Measurements from ENCODE around the gene BEST1.

BEST1 gene

GRCh38 chr11:61927501-61927900 lies 22.6 kb upstream of the BEST1 start:
- no peak overlapping the region for H3K4me3 ChIP-seq (ENCODE audit: low read depth, low read length)
- in situ Hi-C loops (cut with HindIII; ENCODE audit: low sequenced_read_pairs), result no loop called here
- TF ChIP-seq, protein P1, sequence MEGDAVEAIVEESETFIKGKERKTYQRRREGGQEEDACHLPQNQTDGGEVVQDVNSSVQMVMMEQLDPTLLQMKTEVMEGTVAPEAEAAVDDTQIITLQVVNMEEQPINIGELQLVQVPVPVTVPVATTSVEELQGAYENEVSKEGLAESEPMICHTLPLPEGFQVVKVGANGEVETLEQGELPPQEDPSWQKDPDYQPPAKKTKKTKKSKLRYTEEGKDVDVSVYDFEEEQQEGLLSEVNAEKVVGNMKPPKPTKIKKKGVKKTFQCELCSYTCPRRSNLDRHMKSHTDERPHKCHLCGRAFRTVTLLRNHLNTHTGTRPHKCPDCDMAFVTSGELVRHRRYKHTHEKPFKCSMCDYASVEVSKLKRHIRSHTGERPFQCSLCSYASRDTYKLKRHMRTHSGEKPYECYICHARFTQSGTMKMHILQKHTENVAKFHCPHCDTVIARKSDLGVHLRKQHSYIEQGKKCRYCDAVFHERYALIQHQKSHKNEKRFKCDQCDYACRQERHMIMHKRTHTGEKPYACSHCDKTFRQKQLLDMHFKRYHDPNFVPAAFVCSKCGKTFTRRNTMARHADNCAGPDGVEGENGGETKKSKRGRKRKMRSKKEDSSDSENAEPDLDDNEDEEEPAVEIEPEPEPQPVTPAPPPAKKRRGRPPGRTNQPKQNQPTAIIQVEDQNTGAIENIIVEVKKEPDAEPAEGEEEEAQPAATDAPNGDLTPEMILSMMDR (IDR thresholded peaks at IDR 0.05; ENCODE audit: low read depth, low read length), result no peak
- DNase-seq (ENCODE audit: low read depth, low spot score), result peak; percentile 38

GRCh38 chr11:61928606-61929005 lies 21.5 kb upstream of the BEST1 start:
- in situ Hi-C loops (cut with HindIII; ENCODE audit: low sequenced_read_pairs), result no loop called here
- TF ChIP-seq, protein P1 (IDR thresholded peaks at IDR 0.05; ENCODE audit: low read depth, low read length), result no peak
- H3K4me3 ChIP-seq (ENCODE audit: low read depth, low read length), result no peak overlapping the region
- DNase-seq (ENCODE audit: low read depth, low spot score), result no peak

DNA sequence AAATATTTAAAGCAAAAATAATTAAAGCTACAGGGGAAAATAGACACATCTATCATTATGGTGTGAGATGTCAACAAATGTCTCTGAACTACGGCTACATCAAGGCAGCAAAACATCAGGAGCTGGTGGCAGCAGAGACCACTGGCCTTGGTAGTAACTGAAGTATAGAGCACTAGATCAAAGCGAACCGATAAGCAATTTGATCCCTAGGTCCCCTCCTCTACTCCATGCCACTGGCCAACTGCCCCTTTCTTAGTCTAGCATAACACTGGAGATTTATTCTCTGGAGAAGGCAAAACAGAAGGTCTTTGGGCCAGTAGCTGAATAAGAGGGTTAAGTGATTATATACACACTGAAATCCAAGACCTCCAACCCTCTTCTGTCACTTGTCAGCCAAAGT lies 19.2 kb upstream of the BEST1 start:
- no peak for DNase-seq (ENCODE audit: low read depth, low spot score)
- TF ChIP-seq, protein P1 (IDR thresholded peaks at IDR 0.05; ENCODE audit: low read depth, low read length), result no peak
- in situ Hi-C loops (cut with HindIII; ENCODE audit: low sequenced_read_pairs), result no loop called here
- no peak overlapping the region for H3K4me3 ChIP-seq (ENCODE audit: low read depth, low read length)

DNA sequence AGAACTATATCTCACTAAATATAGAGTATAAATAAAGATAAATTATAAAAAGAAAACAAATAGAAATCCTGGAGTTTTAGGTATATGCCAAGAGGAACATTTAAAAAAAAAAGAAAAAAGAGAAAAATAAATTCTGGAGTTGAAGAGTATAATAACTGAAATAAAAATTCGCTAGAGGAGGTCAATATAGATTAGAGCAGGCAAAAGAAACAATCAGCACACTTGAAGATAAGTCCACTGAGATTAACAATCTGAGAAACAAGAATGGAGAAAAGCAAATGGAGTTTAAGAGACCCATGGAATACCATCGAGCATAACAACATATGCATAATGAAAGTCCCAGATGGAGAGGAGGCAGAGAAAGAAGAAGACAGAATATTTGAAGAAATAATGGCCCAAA lies 14.3 kb upstream of the BEST1 start:
- TF ChIP-seq, protein P1 (IDR thresholded peaks at IDR 0.05; ENCODE audit: low read depth, low read length), result no peak
- in situ Hi-C loops (cut with HindIII; ENCODE audit: low sequenced_read_pairs), result no loop called here

GRCh38 chr11:61940466-61940865 lies 9.7 kb upstream of the BEST1 start:
- no peak for DNase-seq (ENCODE audit: low read depth, low spot score)
- TF ChIP-seq, protein P1 (IDR thresholded peaks at IDR 0.05; ENCODE audit: low read depth, low read length), result no peak
- no peak overlapping the region for H3K4me3 ChIP-seq (ENCODE audit: low read depth, low read length)
- in situ Hi-C loops (cut with HindIII; ENCODE audit: low sequenced_read_pairs), result no loop called here

More for the DNA sequence above, 14.3 kb upstream of the BEST1 start:
- H3K4me3 ChIP-seq (ENCODE audit: low read depth, low read length), result no peak overlapping the region
- no peak for DNase-seq (ENCODE audit: low read depth, low spot score)

DNA sequence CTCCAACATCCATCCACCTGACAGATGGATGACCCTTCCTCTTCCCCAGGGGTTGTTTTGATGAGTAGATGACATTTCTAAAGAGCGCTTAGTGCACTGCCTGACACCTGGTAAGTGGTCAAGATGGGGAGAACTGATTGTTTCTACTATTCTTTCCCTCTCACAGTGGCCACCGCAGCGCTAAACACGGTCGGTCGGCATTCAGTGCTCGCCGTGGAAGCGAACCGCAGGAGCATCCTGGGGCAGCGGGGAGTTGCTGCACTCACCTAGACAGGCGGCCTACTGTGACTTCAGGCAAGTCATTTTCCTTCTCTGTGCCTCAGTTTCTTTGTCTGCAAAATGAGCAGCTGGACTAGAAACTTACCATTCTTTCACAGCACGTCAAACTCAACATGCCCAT lies 5.0 kb upstream of the BEST1 start:
- H3K4me3 ChIP-seq (ENCODE audit: low read depth, low read length), result no peak overlapping the region
- in situ Hi-C loops (cut with HindIII; ENCODE audit: low sequenced_read_pairs), result no loop called here
- TF ChIP-seq, protein P1 (IDR thresholded peaks at IDR 0.05; ENCODE audit: low read depth, low read length), result no peak
- no peak for DNase-seq (ENCODE audit: low read depth, low spot score)

- H3K4me3 ChIP-seq (ENCODE audit: low read depth, low read length), result no peak overlapping the region
- DNase-seq (ENCODE audit: low read depth, low spot score), result no peak
- TF ChIP-seq, protein P1 (IDR thresholded peaks at IDR 0.05; ENCODE audit: low read depth, low read length), result no peak
- in situ Hi-C loops (cut with HindIII; ENCODE audit: low sequenced_read_pairs), result no loop called here
These were observed 3.3 kb upstream of the BEST1 start for GRCh38 chr11:61946894-61947293.

Data from astrocyte of the spinal cord (primary cell).